SU-DHL-6 (cell line): ENCODE data around the gene POU3F2.

Experiments
- H2AFZ ChIP-seq: fragments of 200-600 bp; sonication (generic); 2 replicates; pipeline ENCODE4 v1.6.1; 2014; ENCODE audit warnings: low read depth, mild to moderate bottlenecking, moderate library complexity, mixed read lengths, antibody characterized with exemption, low read length; ENCODE audit not compliant: severe bottlenecking
- H3F3A ChIP-seq: fragments of 200-600 bp; shearing (Covaris generic); 2 replicates; pipeline ENCODE4 v1.6.0; 2016; ENCODE audit warnings: antibody characterized with exemption, mild to moderate bottlenecking; ENCODE audit not compliant: insufficient read depth
- H3K27ac ChIP-seq: fragments of 200-600 bp; sonication (generic); 2 replicates; pipeline ENCODE4 v1.5.1; 2016; ENCODE audit warnings: low read depth, mild to moderate bottlenecking, low read length, moderate library complexity, mixed read lengths
- H3K27me3 ChIP-seq: fragments of 200-600 bp; sonication (generic), shearing (Covaris generic); 2 replicates; pipeline ENCODE4 v1.6.0; 2014; ENCODE audit warnings: mild to moderate bottlenecking, low read length
- H3K36me3 ChIP-seq: fragments of 200-600 bp; sonication (generic); 2 replicates; pipeline ENCODE4 v1.6.1; 2014; ENCODE audit warnings: mild to moderate bottlenecking, low read length, mixed read lengths
- H3K4me2 ChIP-seq: fragments of 300-600, 200-600 bp; shearing (Covaris generic), sonication (generic); 2 replicates; pipeline ENCODE4 v1.6.0; 2014; ENCODE audit warnings: low read length, low read depth, mild to moderate bottlenecking; ENCODE audit not compliant: poor library complexity, severe bottlenecking
- H3K4me3 ChIP-seq: fragments of 200-600 bp; sonication (generic); 2 replicates; pipeline ENCODE4 v1.5.1; 2014; ENCODE audit warnings: antibody characterized with exemption, low read length, mild to moderate bottlenecking, mixed read lengths; ENCODE audit not compliant: insufficient read depth, poor library complexity, severe bottlenecking
- H3K79me2 ChIP-seq: fragments of 200-600 bp; sonication (generic); 2 replicates; pipeline ENCODE4 v1.6.1; 2014; ENCODE audit warnings: mild to moderate bottlenecking, low read length, moderate library complexity; ENCODE audit not compliant: insufficient read depth
- H3K9ac ChIP-seq: fragments of 200-600 bp; sonication (generic); 2 replicates; pipeline ENCODE4 v1.7.0; 2014; ENCODE audit warnings: mild to moderate bottlenecking, low read length
- H3K9me2 ChIP-seq: fragments of 200-600 bp; sonication (generic); replicated peaks from 2 replicates; pipeline ENCODE4 v1.6.1; 2014; ENCODE audit warnings: low read length; ENCODE audit not compliant: insufficient read depth
- H3K9me3 ChIP-seq: fragments of 200-600 bp; sonication (generic); 2 replicates; pipeline ENCODE4 v1.6.1; 2014; ENCODE audit warnings: low read length, mixed read lengths; ENCODE audit not compliant: insufficient read depth
- H4K20me1 ChIP-seq: fragments of 200-600 bp; sonication (generic); 2 replicates; pipeline ENCODE4 v1.6.1; 2014; ENCODE audit warnings: low read depth, mild to moderate bottlenecking, antibody characterized with exemption, low read length, moderate library complexity, mixed read lengths
- CTCF ChIP-seq: fragments of 200-600 bp; sonication (generic); IDR thresholded peaks from one replicate; pipeline ENCODE4 v1.5.1; 2017; ENCODE audit warnings: antibody characterized with exemption, mild to moderate bottlenecking, low read length, moderate library complexity; ENCODE audit not compliant: insufficient read depth, poor library complexity, severe bottlenecking
- EZH2phosphoT487 ChIP-seq: fragments of 200-600 bp; sonication (generic), shearing (Covaris generic); conservative IDR thresholded peaks from 2 replicates; pipeline ENCODE4 v1.6.1; 2018; ENCODE audit warnings: mild to moderate bottlenecking, antibody characterized with exemption, low read length, moderate library complexity, mixed read lengths

The POU3F2 gene

GRCh38 chr6:98834060-98835031, at the start of gene POU3F2:
POU3F2 (plus strand) TSS chr6:98834574; CDS start chr6:98834874, 300 bp downstream.
- H3K27ac ChIP-seq = no peak within 1 kb of the TSS
- no peaks in the 10 kb centered on the region for H3K9me2 ChIP-seq
- peak within 1 kb of the TSS; percentile 97 for H2AFZ ChIP-seq
- peak within 1 kb of the TSS; percentile 57 for H3K9ac ChIP-seq
- peak within 1 kb of the TSS; percentile 87 for H3K4me2 ChIP-seq
- peak within 1 kb of the TSS; percentile 63 for H3K4me3 ChIP-seq
- H3F3A ChIP-seq = no peaks in the 10 kb centered on the region
- no peaks in the 10 kb centered on the region for H3K36me3 ChIP-seq
- no peak for TF ChIP-seq EZH2phosphoT487
- TF ChIP-seq CTCF = no peak
- no peaks in the 10 kb centered on the region for H3K27me3 ChIP-seq
- no peaks in the 10 kb centered on the region for H3K9me3 ChIP-seq
- H3K79me2 ChIP-seq = no peaks in the 10 kb centered on the region
- H4K20me1 ChIP-seq = no peaks in the 10 kb centered on the region

- no peaks in the 10 kb centered on the region for H4K20me1 ChIP-seq
- H3K9me2 ChIP-seq = no peaks in the 10 kb centered on the region
- H3K36me3 ChIP-seq = no peaks in the 10 kb centered on the region
- no peaks in the 10 kb centered on the region for H3K9me3 ChIP-seq
- no peak overlapping the region for H3K9ac ChIP-seq
- H3K27ac ChIP-seq = no peak overlapping the region
- no peak overlapping the region for H3K4me2 ChIP-seq
- H3F3A ChIP-seq = no peaks in the 10 kb centered on the region
- no peak overlapping the region for H3K4me3 ChIP-seq
- no peaks in the 10 kb centered on the region for H3K27me3 ChIP-seq
- no peak overlapping the region for H2AFZ ChIP-seq
- no peaks in the 10 kb centered on the region for H3K79me2 ChIP-seq
- TF ChIP-seq CTCF = no peak
- TF ChIP-seq EZH2phosphoT487 = no peak
Measured at GRCh38 chr6:98787435-98787834, 46.9 kb upstream of the POU3F2 start.

- TF ChIP-seq EZH2phosphoT487 (no peak), CTCF (no peak)
- Histone ChIP-seq H3K79me2 (no peaks in the 10 kb centered on the region), H2AFZ (no peak overlapping the region), H3K27ac (no peak overlapping the region), H3K9me2 (no peaks in the 10 kb centered on the region), H3K9ac (no peak overlapping the region), H3K36me3 (no peaks in the 10 kb centered on the region), H3K27me3 (no peaks in the 10 kb centered on the region), H3K4me3 (no peak overlapping the region), H4K20me1 (no peaks in the 10 kb centered on the region), H3K4me2 (no peak overlapping the region), H3F3A (no peaks in the 10 kb centered on the region), H3K9me3 (no peaks in the 10 kb centered on the region)
Measured at GRCh38 chr6:98787961-98788360, 46.4 kb upstream of the POU3F2 start.
